Ishikawa (cell line): Measurements from ENCODE around the gene C2CD4C.

Experiments
- CEBPB ChIP-seq: IDR thresholded peaks from 2 replicates; pipeline ENCODE4 v1.6.1; 2012
- CREB1 ChIP-seq: IDR thresholded peaks from 2 replicates; pipeline ENCODE4 v1.6.1; 2012; ENCODE audit warnings: low read depth
- EGR1 ChIP-seq: IDR thresholded peaks from 2 replicates; pipeline ENCODE4 v1.6.1; 2012
- FOXM1 ChIP-seq: IDR thresholded peaks from 2 replicates; pipeline ENCODE4 v1.6.1; 2012; ENCODE audit warnings: low read depth, borderline replicate concordance
- MAX ChIP-seq: IDR thresholded peaks from 2 replicates; pipeline ENCODE4 v1.6.1; 2012
- NFIC ChIP-seq: IDR thresholded peaks from 2 replicates; pipeline ENCODE4 v1.6.1; 2012
- RAD21 ChIP-seq: IDR thresholded peaks from 2 replicates; pipeline ENCODE4 v1.6.1; 2012; ENCODE audit warnings: low read depth
- REST ChIP-seq: IDR thresholded peaks from 2 replicates; pipeline ENCODE4 v1.6.1; 2012; ENCODE audit warnings: low read depth, mild to moderate bottlenecking
- TAF1 ChIP-seq: IDR thresholded peaks from 2 replicates; pipeline ENCODE4 v1.6.1; 2012; ENCODE audit warnings: low read depth, mild to moderate bottlenecking
- TCF12 ChIP-seq: IDR thresholded peaks from 2 replicates; pipeline ENCODE4 v1.6.1; 2012; ENCODE audit warnings: low read depth
- TEAD4 ChIP-seq: IDR thresholded peaks from 2 replicates; pipeline ENCODE4 v1.6.1; 2012
- USF1 ChIP-seq: IDR thresholded peaks from 2 replicates; pipeline ENCODE4 v1.6.1; 2012
- YY1 ChIP-seq: IDR thresholded peaks from 2 replicates; pipeline ENCODE4 v1.6.1; 2012; ENCODE audit warnings: low read depth
- ZBTB7A ChIP-seq: IDR thresholded peaks from 2 replicates; pipeline ENCODE4 v1.6.1; 2012; ENCODE audit warnings: low read depth

Gene C2CD4C

GRCh38 chr19:389935-390289 lies 19.0 kb downstream of the C2CD4C start:
- TF ChIP-seq TEAD4 (no peak), REST (no peak), TCF12 (no peak)

GRCh38 chr19:389255-389934 lies 19.6 kb downstream of the C2CD4C start:
- TF ChIP-seq EGR1 (no peak), CEBPB (no peak), TCF12 (no peak), USF1 (no peak), TAF1 (no peak), CREB1 (no peak), RAD21 (no peak), REST (no peak), TEAD4 (no peak)

- TF ChIP-seq USF1 (no peak), CEBPB (no peak), EGR1 (no peak), TAF1 (no peak), YY1 (no peak), REST (no peak), ZBTB7A (no peak), FOXM1 (no peak), TCF12 (no peak), CREB1 (no peak)
Measured at GRCh38 chr19:388691-389090, 20.3 kb downstream of the C2CD4C start.

GRCh38 chr19:387777-388176 lies 21.2 kb downstream of the C2CD4C start:
- TF ChIP-seq TCF12 (no peak), USF1 (no peak), CREB1 (no peak), TAF1 (no peak), REST (no peak), NFIC (no peak), FOXM1 (no peak), TEAD4 (no peak), MAX (no peak), EGR1 (no peak), RAD21 (no peak), YY1 (no peak), ZBTB7A (no peak), CEBPB (no peak)
